GM19025 (cell line): ENCODE results near the gene TFR2.

ENCODE experiments used
- ATAC-seq: cut with Tn5 transposase; IDR thresholded peaks from one replicate; pipeline ENCODE4 v1.9.1; 2021; ENCODE audit warnings: mild to moderate bottlenecking, low read depth, moderate library complexity; ENCODE audit not compliant: unreplicated experiment

The TFR2 gene

GRCh38 chr7:100574362-100575205 lies 66.8 kb downstream of the TFR2 start:
- ATAC-seq, result no peak

GRCh38 chr7:100573691-100574361 lies 67.5 kb downstream of the TFR2 start, which contains the start of gene SAP25:
SAP25 (minus strand) TSS chr7:100573900; CDS start chr7:100573742, 158 bp downstream.
- ATAC-seq, result no peak

GRCh38 chr7:100572949-100573675 lies 68.2 kb downstream of the TFR2 start:
- no peak for ATAC-seq

- ATAC-seq, result no peak
Observed at GRCh38 chr7:100572281-100572948, 68.9 kb downstream of the TFR2 start.

GRCh38 chr7:100571829-100572116 lies 69.6 kb downstream of the TFR2 start:
- no peak for ATAC-seq

- no peak for ATAC-seq
Observed at GRCh38 chr7:100570954-100571828, 70.2 kb downstream of the TFR2 start.
